ENCODE data around the gene CROCC.

Gene CROCC

DNA sequence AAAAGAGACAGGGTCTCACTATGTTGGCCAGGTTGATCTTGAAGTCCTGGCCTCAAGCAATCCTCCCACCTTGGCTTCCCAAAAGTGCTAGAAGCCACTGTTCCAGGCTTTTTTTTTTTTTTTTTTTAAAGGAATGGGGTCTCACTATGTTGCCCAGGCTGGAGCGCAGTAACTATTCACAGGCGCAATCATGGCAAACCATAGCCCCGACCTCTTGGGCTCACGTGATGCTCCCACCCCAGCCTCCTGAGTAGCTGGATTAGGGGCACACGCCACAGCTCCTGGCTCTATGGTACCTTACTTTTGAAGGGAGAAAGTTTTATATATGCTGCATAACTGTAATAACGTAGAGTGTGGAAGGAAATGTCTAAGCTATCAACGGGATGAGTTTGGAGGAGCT lies 95.7 kb downstream of the CROCC start:
- no peak for FAIRE-seq

GRCh38 chr1:17018849-17019248 lies 97.1 kb downstream of the CROCC start:
- no peak for FAIRE-seq

DNA sequence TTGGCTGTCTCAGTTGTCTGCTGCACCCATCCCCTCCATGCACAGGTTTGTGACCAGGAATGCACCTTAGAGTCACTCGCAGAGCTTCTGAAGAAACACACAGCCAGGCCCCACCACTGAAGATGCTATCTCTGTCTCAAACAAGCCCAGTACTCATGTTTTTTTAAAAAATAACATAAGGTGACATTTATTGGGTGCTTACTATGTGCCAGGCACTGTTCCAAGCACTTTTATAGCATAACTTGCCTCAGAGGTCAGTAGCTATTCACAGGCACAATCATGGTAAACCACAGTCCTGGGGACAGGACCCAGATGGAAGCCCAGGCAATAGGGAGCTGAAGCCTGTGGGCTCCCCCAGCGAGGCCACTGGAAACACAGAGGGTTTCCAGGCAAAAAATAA lies 98.8 kb downstream of the CROCC start:
- no peak for FAIRE-seq

- no peak for FAIRE-seq
Observed at GRCh38 chr1:17021896-17022295, 100.2 kb downstream of the CROCC start.

Measured in TTC549 (cell line).